GM12873 (cell line): ENCODE measurements around the gene MAN2A1.

Experiments used
- CTCF ChIP-seq: IDR thresholded peaks from 2 replicates; pipeline ENCODE4 v1.5.1; 2012; ENCODE audit warnings: low read depth, mild to moderate bottlenecking, moderate library complexity, low read length, control low read depth; ENCODE audit not compliant: insufficient read depth; ENCODE audit errors: missing control alignments

The MAN2A1 gene

GRCh38 chr5:109690975-109691574 lies 1.3 kb downstream of the MAN2A1 start:
- peak; percentile 60 for TF ChIP-seq CTCF

- no peak for TF ChIP-seq CTCF
These were observed 2.3 kb downstream of the MAN2A1 start for GRCh38 chr5:109691996-109692395.

DNA sequence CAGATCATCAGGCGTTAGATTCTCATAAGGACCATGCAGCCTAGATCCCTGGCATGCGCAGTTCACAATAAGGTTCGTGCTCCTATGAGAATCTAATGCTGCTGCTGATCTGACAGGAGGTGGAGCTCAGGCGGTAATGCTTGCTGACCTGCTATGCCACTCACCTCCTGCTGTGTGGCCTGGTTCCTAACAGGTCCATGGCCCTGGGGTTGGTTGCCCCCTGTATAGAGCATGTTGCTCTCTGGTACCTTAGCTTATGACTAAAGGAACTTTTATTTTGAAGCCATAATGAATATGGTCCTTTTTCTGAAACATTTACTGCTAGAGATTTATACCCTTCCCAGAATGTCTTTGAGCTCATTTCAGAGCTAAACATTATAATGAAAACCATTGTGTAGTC lies 3.1 kb downstream of the MAN2A1 start:
- TF ChIP-seq CTCF = no peak

DNA sequence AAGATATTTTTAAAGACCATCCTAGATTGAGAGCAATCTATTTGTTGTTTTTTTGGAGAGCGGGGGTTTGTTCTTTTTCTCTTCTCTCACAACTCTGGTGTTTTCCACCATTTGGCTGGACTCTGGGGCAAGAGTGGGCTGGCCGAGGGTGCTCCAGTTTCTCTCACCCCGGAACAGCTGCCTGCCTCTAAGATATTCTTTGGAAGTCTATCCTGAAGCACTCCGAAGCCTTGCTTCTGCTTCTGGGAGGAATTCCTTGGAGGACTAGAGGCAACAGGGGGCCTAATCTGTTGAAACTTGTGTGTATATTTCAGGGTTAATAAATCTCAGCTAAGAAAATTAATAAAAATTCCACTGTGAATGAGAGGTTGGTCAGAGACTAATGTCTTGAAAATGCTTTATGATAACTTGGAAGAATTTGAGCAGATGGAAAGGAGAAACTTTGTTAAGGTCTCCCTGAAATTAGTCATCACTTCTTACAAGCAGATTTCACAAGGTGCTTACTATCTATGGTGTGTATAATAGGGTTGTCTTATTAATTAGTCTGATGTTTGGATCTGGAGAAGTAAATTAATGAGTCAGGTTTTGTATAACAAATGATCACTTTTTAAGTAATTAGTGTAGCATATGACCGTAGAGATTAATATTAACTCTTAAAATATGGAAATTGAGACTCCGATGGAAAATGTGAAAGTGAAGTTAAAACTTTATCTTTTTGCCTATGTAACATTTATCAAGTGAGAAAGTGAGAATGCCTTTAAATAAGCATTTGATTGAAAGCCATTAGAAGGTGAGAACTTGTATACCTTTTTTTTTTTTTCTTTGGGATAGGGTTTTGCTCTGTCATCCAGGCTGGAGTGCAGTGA lies 4.0 kb downstream of the MAN2A1 start:
- TF ChIP-seq CTCF = no peak

GRCh38 chr5:109694451-109694891 lies 4.7 kb downstream of the MAN2A1 start:
- no peak for TF ChIP-seq CTCF

- no peak for TF ChIP-seq CTCF
These were observed 5.5 kb downstream of the MAN2A1 start for GRCh38 chr5:109695005-109695926.

DNA sequence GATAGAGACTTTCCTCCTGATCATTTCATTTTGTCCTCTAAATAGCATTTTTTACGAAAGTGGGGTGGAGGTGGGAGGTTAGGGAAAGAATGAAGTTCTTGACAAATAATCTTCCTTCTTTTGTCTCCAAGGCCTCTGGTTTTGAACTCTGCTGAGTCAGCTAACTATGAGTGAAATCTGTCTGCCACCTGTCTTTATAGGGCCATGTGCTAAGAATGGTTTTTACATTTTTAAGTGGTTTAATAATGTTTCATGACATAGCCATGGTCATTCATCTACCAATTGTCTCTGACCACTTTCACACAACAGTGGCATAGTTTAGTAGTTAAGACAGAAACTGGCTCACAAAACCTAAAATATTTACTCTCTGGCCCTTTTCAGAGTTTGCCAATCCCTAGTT lies 7.6 kb downstream of the MAN2A1 start:
- no peak for TF ChIP-seq CTCF
